Liver (tissue), 9 donors: ENCODE measurements around the gene SKI. TPM values are rescaled to one million over a fixed set of nuclear protein-coding genes. Genes with fewer than 3 reads are reported as not detected.
A peak's percentile ranks its signal among the peaks of the same experiment; 100 is the strongest.

Source experiments
- DNase-seq: peaks from one replicate; pipeline ENCODE4 v3.0.0-alpha.2; 2017; ENCODE audit warnings: low spot score
- H3K27ac ChIP-seq, 2 donors: one replicate each; pipeline ENCODE4 v1.7.0; 2013; ENCODE audit warnings: inconsistent platforms in 2 of 2, low read length in 2 of 2, control low read depth in 1 of 2, low read depth in 1 of 2, mild to moderate bottlenecking in 1 of 2
- H3K27me3 ChIP-seq, 4 donors: one replicate each; pipeline versions ENCODE4 v1.6.1 to v1.7.0; 2013; ENCODE audit warnings: low read length in 3 of 4, inconsistent platforms in 1 of 4, mild to moderate bottlenecking in 1 of 4, moderate library complexity in 1 of 4; ENCODE audit not compliant: control insufficient read depth in 4 of 4, insufficient read depth in 4 of 4
- H3K36me3 ChIP-seq, 4 donors: one replicate each; pipeline versions ENCODE4 v1.6.1 to v1.7.0; 2013; ENCODE audit warnings: low read length in 3 of 4, mild to moderate bottlenecking in 3 of 4, low read depth in 1 of 4, moderate library complexity in 1 of 4; ENCODE audit not compliant: control insufficient read depth in 4 of 4, insufficient read depth in 3 of 4
- H3K4me1 ChIP-seq, 4 donors: one replicate each; pipeline versions ENCODE4 v1.6.1 to v1.7.0; 2013; ENCODE audit warnings: low read length in 3 of 4, mild to moderate bottlenecking in 3 of 4, moderate library complexity in 1 of 4; ENCODE audit not compliant: control insufficient read depth in 4 of 4, insufficient read depth in 4 of 4
- H3K4me3 ChIP-seq, 3 donors: one replicate each; pipeline versions ENCODE4 v1.6.1 to v1.7.0; 2013; ENCODE audit warnings: low read length in 3 of 3, control low read depth in 1 of 3, low read depth in 1 of 3, mild to moderate bottlenecking in 1 of 3
- H3K9ac ChIP-seq, 2 donors: one replicate each; pipeline ENCODE4 v1.7.0; 2013; ENCODE audit warnings: low read length in 2 of 2, mild to moderate bottlenecking in 2 of 2, moderate library complexity in 2 of 2, control low read depth in 1 of 2, low read depth in 1 of 2
- H3K9me3 ChIP-seq, 4 donors: one replicate each; pipeline versions ENCODE4 v1.6.1 to v1.7.0; 2013; ENCODE audit warnings: low read length in 3 of 4; ENCODE audit not compliant: control insufficient read depth in 4 of 4
- EGR1 ChIP-seq, 2 donors: IDR thresholded peaks; 2 replicates each; pipeline ENCODE4 v1.6.1; 2016 to 2018; ENCODE audit warnings: antibody characterized with exemption in 2 of 2, low read depth in 2 of 2
- FOXA1 ChIP-seq: IDR thresholded peaks from 2 replicates; pipeline ENCODE4 v1.6.1; 2016; ENCODE audit warnings: antibody characterized with exemption
- FOXA2 ChIP-seq: IDR thresholded peaks from 2 replicates; pipeline ENCODE4 v1.6.1; 2016; ENCODE audit warnings: antibody characterized with exemption
- GABPA ChIP-seq, 2 donors: IDR thresholded peaks in 1 of 2; conservative IDR thresholded peaks in 1 of 2; 2 replicates each; pipeline ENCODE4 v1.6.1; 2016; ENCODE audit warnings: antibody characterized with exemption in 2 of 2, mild to moderate bottlenecking in 1 of 2, moderate library complexity in 1 of 2
- HNF4A ChIP-seq, 2 donors: conservative IDR thresholded peaks; 2 replicates each; pipeline ENCODE4 v1.6.1; 2016; ENCODE audit warnings: antibody characterized with exemption in 2 of 2, mild to moderate bottlenecking in 2 of 2
- HNF4G ChIP-seq: IDR thresholded peaks from 2 replicates; pipeline ENCODE4 v1.6.1; 2016; ENCODE audit warnings: antibody characterized with exemption
- JUND ChIP-seq, 2 donors: IDR thresholded peaks; 2 replicates each; pipeline ENCODE4 v1.6.1; 2016; ENCODE audit warnings: antibody characterized with exemption in 2 of 2
- NR2F2 ChIP-seq: IDR thresholded peaks from 2 replicates; pipeline ENCODE4 v1.6.1; 2016; ENCODE audit warnings: antibody characterized with exemption
- RAD21 ChIP-seq, 2 donors: IDR thresholded peaks; 2 replicates each; pipeline ENCODE4 v1.6.1; 2016; ENCODE audit warnings: antibody characterized with exemption in 2 of 2, mild to moderate bottlenecking in 2 of 2
- RXRA ChIP-seq, 2 donors: IDR thresholded peaks; 2 replicates each; pipeline ENCODE4 v1.6.1; 2017 to 2018; ENCODE audit warnings: antibody characterized with exemption in 2 of 2, mild to moderate bottlenecking in 1 of 2
- SP1 ChIP-seq: IDR thresholded peaks from 2 replicates; pipeline ENCODE4 v1.6.1; 2018; ENCODE audit warnings: antibody characterized with exemption, mild to moderate bottlenecking
- TAF1 ChIP-seq: conservative IDR thresholded peaks from 2 replicates; pipeline ENCODE4 v1.6.1; 2016; ENCODE audit warnings: antibody characterized with exemption, mild to moderate bottlenecking
- YY1 ChIP-seq: IDR thresholded peaks from 2 replicates; pipeline ENCODE4 v1.6.1; 2016; ENCODE audit warnings: antibody characterized with exemption, mild to moderate bottlenecking
- WGBS: extraction: QIAGEN DNeasy Blood & Tissue Kit; methylation state at CpG from one replicate; pipeline ENCODE4 v1.1.7; 2013; 5-methylcytosine and 5-hydroxymethylcytosine counted together
- polyA plus RNA-seq, 2 donors: library from polyadenylated mRNA; stranded (reverse) in 1 of 2; unstranded in 1 of 2; fragments of 200-250 nt in 1 of 2; fragments of >200 nt in 1 of 2; fragmentation: Nextera tagmentation in 1 of 2; extraction: Ambion mirVana in 1 of 2; gene quantifications; one replicate each; pipeline versions ENCODE4 v1.2.1 to v1.2.3, GENCODE V29; 2013 to 2015
- total RNA-seq, 2 donors: library from RNA; depleted of rRNA; stranded (reverse); fragments of >200 nt; gene quantifications; one replicate each; pipeline ENCODE4 v1.2.3, GENCODE V29; 2014
- TF ChIP-seq, protein P1 (sequence below): IDR thresholded peaks from 2 replicates; pipeline ENCODE4 v1.6.1; 2016; ENCODE audit warnings: antibody characterized with exemption, mild to moderate bottlenecking
- TF ChIP-seq, protein P2 (sequence below): IDR thresholded peaks from 2 replicates; pipeline ENCODE4 v1.6.1; 2016; ENCODE audit warnings: antibody characterized with exemption
- TF ChIP-seq, protein P3 (sequence below): IDR thresholded peaks from 2 replicates; pipeline ENCODE4 v1.6.1; 2016; ENCODE audit warnings: antibody characterized with exemption
- TF ChIP-seq, protein P4 (sequence below): fragments of 150-350 bp; IDR thresholded peaks from 2 replicates; pipeline ENCODE4 v1.5.1; 2017; ENCODE audit warnings: improper control_type of control experiment, low read depth, low read length; ENCODE audit not compliant: missing input control
- TF ChIP-seq, protein P5 (sequence below): IDR thresholded peaks from 2 replicates; pipeline ENCODE4 v1.6.1; 2016; ENCODE audit warnings: antibody characterized with exemption
- donor health status: healthy.
- donor health status: healthy.
- donor health status: healthy.
- donor health status: healthy.
- donor health status: healthy.

The SKI gene
- total and polyA plus RNA-seq, 4 donors: 3.2 to 21.3 (median 19.5) TPM

DNA sequence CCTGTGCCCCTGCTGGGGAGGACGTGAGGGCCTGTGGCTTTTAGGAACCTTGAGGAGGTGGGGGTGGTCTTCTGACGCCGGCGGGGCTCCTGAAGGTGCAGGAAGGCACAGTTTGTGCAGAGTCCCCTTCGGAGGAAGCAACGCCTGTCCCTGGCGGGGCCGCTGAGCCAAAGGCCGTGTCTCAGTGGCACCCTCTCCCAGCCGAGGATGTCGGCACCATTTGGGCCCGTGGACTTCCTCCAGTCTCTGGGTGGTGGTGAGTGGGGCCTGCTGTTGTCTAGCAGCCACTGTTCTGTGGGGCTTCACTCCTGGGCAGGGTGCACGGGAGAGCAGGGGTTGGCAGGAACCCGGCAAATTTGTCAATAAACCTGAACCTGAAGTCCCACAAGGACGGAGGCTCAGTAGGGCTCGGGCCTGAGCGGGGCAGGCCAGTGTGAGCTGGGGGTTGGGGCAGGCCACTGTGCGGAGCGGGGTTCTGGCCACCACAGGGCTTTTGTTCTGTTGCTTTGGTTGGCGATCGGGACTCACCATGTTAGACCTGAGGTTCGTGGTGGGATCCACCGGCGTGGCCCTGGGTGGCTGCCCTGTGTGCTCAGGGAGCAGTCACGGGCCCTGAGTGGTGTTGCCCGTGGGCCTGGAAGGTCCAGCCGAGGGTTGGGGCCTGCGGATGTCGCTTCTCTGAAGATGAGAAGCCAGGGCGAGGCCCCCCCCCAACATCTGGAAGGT is 64.8 kb downstream of the SKI start:
- peaks cover 0 to 1% (median 0%) of the 10 kb centered on the region in 4 donors for H3K36me3 ChIP-seq
- peak in 1 of 2 donors; percentile 5 for TF ChIP-seq HNF4A (conservative IDR thresholded peaks at IDR 0.05)
- TF ChIP-seq RXRA (IDR thresholded peaks at IDR 0.05): no peak
- DNase-seq: no peak
- H3K27ac ChIP-seq: peak overlapping the region in 1 of 2 donors; percentile 2
- H3K4me1 ChIP-seq: peaks cover 20 to 57% (median 35%) of the 10 kb centered on the region in 4 donors
- H3K4me3 ChIP-seq: no peak overlapping the region
- H3K27me3 ChIP-seq: no peaks in the 10 kb centered on the region
- WGBS: 81% methylated on average over 30 of the region's 30 CpGs
- H3K9ac ChIP-seq: no peak overlapping the region
- H3K9me3 ChIP-seq: no peaks in the 10 kb centered on the region

DNA sequence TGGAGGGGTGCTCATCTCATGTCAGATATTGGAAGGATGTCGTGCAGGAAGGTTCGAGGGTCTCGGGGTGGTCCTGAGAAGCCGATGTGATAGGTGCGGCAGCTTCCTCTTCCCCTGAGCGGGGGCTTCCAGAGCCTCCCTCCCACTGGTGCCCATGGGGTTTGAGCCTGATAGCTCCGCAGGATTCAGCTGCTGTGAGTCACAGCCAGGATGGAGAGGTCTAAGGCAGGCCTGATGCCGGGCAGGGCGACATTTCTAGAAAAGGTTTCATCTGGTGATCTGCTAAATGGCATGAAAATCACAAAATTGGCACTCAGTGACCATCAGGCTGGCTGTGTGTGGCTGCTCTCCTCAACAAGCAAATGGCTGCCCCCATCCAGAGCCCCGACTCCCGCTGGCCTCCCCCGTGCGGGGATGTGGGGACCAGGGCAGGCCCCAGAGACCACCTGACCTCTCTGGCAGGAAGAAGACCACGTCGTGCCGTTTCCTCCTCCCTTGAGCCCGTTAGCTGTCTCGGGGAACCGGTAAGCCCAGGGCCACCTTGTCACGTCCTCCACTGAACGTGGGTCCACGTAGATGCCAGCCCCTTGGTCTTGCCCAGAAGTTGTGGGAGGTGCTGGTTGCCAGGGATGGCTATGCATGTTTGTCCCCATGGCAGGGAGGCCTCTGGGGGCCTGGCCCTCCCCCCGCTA is 66.1 kb downstream of the SKI start:
- H3K4me1 ChIP-seq: peaks cover 14 to 61% (median 38%) of the 10 kb centered on the region in 4 donors
- peaks cover 0 to under 1% (median 0%) of the 10 kb centered on the region in 4 donors for H3K36me3 ChIP-seq
- WGBS: 84% methylated on average over 23 of the region's 23 CpGs
- DNase-seq: no peak
- no peak overlapping the region for H3K4me3 ChIP-seq
- no peaks in the 10 kb centered on the region for H3K9me3 ChIP-seq
- no peak for TF ChIP-seq RXRA (IDR thresholded peaks at IDR 0.05)
- no peak for TF ChIP-seq FOXA2
- TF ChIP-seq NR2F2: no peak
- no peak for TF ChIP-seq JUND (IDR thresholded peaks at IDR 0.05)
- TF ChIP-seq RAD21 (IDR thresholded peaks at IDR 0.05): no peak
- TF ChIP-seq HNF4A (conservative IDR thresholded peaks at IDR 0.05): no peak
- TF ChIP-seq HNF4G: no peak
- TF ChIP-seq TAF1: no peak
- TF ChIP-seq, protein P1, sequence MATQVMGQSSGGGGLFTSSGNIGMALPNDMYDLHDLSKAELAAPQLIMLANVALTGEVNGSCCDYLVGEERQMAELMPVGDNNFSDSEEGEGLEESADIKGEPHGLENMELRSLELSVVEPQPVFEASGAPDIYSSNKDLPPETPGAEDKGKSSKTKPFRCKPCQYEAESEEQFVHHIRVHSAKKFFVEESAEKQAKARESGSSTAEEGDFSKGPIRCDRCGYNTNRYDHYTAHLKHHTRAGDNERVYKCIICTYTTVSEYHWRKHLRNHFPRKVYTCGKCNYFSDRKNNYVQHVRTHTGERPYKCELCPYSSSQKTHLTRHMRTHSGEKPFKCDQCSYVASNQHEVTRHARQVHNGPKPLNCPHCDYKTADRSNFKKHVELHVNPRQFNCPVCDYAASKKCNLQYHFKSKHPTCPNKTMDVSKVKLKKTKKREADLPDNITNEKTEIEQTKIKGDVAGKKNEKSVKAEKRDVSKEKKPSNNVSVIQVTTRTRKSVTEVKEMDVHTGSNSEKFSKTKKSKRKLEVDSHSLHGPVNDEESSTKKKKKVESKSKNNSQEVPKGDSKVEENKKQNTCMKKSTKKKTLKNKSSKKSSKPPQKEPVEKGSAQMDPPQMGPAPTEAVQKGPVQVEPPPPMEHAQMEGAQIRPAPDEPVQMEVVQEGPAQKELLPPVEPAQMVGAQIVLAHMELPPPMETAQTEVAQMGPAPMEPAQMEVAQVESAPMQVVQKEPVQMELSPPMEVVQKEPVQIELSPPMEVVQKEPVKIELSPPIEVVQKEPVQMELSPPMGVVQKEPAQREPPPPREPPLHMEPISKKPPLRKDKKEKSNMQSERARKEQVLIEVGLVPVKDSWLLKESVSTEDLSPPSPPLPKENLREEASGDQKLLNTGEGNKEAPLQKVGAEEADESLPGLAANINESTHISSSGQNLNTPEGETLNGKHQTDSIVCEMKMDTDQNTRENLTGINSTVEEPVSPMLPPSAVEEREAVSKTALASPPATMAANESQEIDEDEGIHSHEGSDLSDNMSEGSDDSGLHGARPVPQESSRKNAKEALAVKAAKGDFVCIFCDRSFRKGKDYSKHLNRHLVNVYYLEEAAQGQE: no peak
- TF ChIP-seq, protein P2, sequence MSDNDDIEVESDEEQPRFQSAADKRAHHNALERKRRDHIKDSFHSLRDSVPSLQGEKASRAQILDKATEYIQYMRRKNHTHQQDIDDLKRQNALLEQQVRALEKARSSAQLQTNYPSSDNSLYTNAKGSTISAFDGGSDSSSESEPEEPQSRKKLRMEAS: no peak
- TF ChIP-seq YY1: no peak
- TF ChIP-seq EGR1 (IDR thresholded peaks at IDR 0.05; ENCODE audit: low read depth in 2 of 2): no peak
- TF ChIP-seq SP1: no peak
- TF ChIP-seq, protein P3, sequence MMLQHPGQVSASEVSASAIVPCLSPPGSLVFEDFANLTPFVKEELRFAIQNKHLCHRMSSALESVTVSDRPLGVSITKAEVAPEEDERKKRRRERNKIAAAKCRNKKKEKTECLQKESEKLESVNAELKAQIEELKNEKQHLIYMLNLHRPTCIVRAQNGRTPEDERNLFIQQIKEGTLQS: no peak
- no peak for TF ChIP-seq FOXA1
- TF ChIP-seq GABPA (IDR thresholded peaks at IDR 0.05 in 1 of 2, conservative IDR thresholded peaks at IDR 0.05 in 1 of 2): no peak
- TF ChIP-seq, protein P4, sequence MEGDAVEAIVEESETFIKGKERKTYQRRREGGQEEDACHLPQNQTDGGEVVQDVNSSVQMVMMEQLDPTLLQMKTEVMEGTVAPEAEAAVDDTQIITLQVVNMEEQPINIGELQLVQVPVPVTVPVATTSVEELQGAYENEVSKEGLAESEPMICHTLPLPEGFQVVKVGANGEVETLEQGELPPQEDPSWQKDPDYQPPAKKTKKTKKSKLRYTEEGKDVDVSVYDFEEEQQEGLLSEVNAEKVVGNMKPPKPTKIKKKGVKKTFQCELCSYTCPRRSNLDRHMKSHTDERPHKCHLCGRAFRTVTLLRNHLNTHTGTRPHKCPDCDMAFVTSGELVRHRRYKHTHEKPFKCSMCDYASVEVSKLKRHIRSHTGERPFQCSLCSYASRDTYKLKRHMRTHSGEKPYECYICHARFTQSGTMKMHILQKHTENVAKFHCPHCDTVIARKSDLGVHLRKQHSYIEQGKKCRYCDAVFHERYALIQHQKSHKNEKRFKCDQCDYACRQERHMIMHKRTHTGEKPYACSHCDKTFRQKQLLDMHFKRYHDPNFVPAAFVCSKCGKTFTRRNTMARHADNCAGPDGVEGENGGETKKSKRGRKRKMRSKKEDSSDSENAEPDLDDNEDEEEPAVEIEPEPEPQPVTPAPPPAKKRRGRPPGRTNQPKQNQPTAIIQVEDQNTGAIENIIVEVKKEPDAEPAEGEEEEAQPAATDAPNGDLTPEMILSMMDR: no peak
- TF ChIP-seq, protein P5, sequence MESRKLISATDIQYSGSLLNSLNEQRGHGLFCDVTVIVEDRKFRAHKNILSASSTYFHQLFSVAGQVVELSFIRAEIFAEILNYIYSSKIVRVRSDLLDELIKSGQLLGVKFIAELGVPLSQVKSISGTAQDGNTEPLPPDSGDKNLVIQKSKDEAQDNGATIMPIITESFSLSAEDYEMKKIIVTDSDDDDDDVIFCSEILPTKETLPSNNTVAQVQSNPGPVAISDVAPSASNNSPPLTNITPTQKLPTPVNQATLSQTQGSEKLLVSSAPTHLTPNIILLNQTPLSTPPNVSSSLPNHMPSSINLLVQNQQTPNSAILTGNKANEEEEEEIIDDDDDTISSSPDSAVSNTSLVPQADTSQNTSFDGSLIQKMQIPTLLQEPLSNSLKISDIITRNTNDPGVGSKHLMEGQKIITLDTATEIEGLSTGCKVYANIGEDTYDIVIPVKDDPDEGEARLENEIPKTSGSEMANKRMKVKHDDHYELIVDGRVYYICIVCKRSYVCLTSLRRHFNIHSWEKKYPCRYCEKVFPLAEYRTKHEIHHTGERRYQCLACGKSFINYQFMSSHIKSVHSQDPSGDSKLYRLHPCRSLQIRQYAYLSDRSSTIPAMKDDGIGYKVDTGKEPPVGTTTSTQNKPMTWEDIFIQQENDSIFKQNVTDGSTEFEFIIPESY: no peak
- H3K9ac ChIP-seq: no peak overlapping the region
- H3K27me3 ChIP-seq: no peaks in the 10 kb centered on the region
- H3K27ac ChIP-seq: no peak overlapping the region
